Brain microvascular endothelial cell (primary cell): Measurements from ENCODE around the gene HACD2.

Source experiments
- DNase-seq: peaks from one replicate; pipeline ENCODE4 v3.0.0-alpha.2; 2020
- H3K27ac ChIP-seq: fragments of 250-450 bp; sonication (Bioruptor Pico); 2 replicates; pipeline ENCODE4 v1.5.1; 2020; ENCODE audit warnings: mild to moderate bottlenecking, moderate library complexity
- H3K27me3 ChIP-seq: fragments of 250-450 bp; sonication (Bioruptor Pico); replicated peaks from 2 replicates; pipeline ENCODE4 v1.5.1; 2020; ENCODE audit warnings: mild to moderate bottlenecking
- H3K36me3 ChIP-seq: fragments of 250-450 bp; sonication (Bioruptor Pico); replicated peaks from 2 replicates; pipeline ENCODE4 v1.5.1; 2020; ENCODE audit warnings: mild to moderate bottlenecking
- H3K4me3 ChIP-seq: 2 replicates; pipeline ENCODE4 v1.5.1; 2011; ENCODE audit warnings: low read depth, mild to moderate bottlenecking, control low read depth, low read length, moderate library complexity
- CTCF ChIP-seq: IDR thresholded peaks from 2 replicates; pipeline ENCODE4 v1.5.1; 2011; ENCODE audit warnings: low read depth, mild to moderate bottlenecking, moderate library complexity, low read length, control low read depth, inconsistent platforms; ENCODE audit errors: missing control alignments
- in situ Hi-C: cut with HindIII; loops from 2 replicates; pipeline ENCODE4 v1.10.0; 2017; ENCODE audit warnings: low sequenced_read_pairs, low pct_ligation_motif_present

HACD2 gene

DNA sequence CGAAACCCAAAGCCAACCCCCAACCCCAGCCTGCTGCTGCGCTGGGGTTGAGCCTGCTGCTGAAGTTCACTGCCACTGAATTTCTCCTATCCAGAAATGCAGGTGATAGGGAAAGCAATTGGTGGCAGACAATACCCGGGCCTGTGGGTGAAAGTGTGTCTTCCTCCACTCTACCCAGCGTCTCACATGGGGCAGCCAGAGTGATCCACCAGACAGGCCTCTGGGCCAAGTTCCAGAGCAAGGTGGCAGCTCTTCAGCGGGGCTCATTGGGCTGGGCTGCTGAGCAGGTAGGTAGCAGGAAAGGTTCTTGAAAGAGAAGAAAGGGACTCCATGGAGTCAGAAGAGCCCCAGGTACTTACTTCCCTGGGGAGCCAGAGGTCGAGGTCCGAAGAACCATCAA, 141.9 kb downstream of the HACD2 start:
- in situ Hi-C loops, result no loop called here
- H3K27ac ChIP-seq, result no peak overlapping the region
- TF ChIP-seq CTCF, result no peak
- H3K4me3 ChIP-seq, result no peak overlapping the region
- no peaks in the 10 kb centered on the region for H3K36me3 ChIP-seq
- peaks cover 45% of the 10 kb centered on the region for H3K27me3 ChIP-seq
- DNase-seq, result no peak

DNA sequence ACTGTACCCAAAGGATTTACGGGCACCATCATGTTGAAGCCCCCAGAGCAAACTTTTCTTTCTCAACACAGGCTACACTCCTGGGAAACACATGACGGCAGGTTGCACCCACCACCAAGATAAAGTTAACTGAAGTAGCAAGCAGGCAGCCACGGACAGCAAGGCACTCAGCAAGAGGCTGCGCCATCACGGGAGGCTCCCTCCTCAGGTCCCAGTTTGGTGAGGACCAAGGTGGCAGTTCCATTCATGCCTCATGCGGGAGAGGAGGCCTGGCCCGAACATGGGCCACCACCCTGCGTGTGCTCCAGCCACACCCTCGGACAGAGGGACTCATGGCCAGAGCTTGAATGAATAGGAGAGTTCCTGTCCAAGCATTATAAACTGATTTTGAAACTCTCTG, 142.7 kb downstream of the HACD2 start:
- H3K4me3 ChIP-seq, result no peak overlapping the region
- H3K27ac ChIP-seq, result no peak overlapping the region
- no peak for TF ChIP-seq CTCF
- H3K27me3 ChIP-seq, result peaks cover 39% of the 10 kb centered on the region
- DNase-seq, result no peak
- in situ Hi-C loops, result no loop called here
- no peaks in the 10 kb centered on the region for H3K36me3 ChIP-seq
